Smooth muscle cell (in vitro differentiated cells): ENCODE measurements around the gene ABRACL. TPM values are rescaled to one million over a fixed set of nuclear protein-coding genes. Genes with fewer than 3 reads are reported as not detected.

Experiments
- DNase-seq: peaks from one replicate; lab custom pipeline; 2025; ENCODE audit not compliant: unreplicated experiment; lab: John Stamatoyannopoulos, UW
- H2AFZ ChIP-seq: fragments of 200-600 bp; sonication (generic); 2 replicates; pipeline ENCODE4 v1.6.0; 2016; ENCODE audit warnings: antibody characterized with exemption, low read depth, mild to moderate bottlenecking
- H3F3A ChIP-seq: fragments of 200-600 bp; sonication (generic); 2 replicates; pipeline ENCODE4 v1.6.0; 2017; ENCODE audit warnings: antibody characterized with exemption, low read depth
- H3K27ac ChIP-seq: fragments of 200-600 bp; sonication (generic); 2 replicates; pipeline ENCODE4 v1.5.1; 2016; ENCODE audit warnings: low read depth, mild to moderate bottlenecking
- H3K27me3 ChIP-seq: fragments of 200-600 bp; sonication (generic); 2 replicates; pipeline ENCODE4 v1.6.1; 2016; ENCODE audit warnings: low read depth, mild to moderate bottlenecking
- H3K36me3 ChIP-seq: fragments of 200-600 bp; sonication (generic); 2 replicates; pipeline ENCODE4 v1.5.1; 2016; ENCODE audit warnings: low read depth
- H3K4me1 ChIP-seq: fragments of 200-600 bp; sonication (generic); 2 replicates; pipeline ENCODE4 v1.5.1; 2016; ENCODE audit warnings: low read depth
- H3K4me2 ChIP-seq: fragments of 200-600 bp; sonication (generic); 2 replicates; pipeline ENCODE4 v1.6.0; 2016; ENCODE audit warnings: mild to moderate bottlenecking
- H3K4me3 ChIP-seq: fragments of 200-600 bp; sonication (generic); 2 replicates; pipeline ENCODE4 v1.5.1; 2016; ENCODE audit warnings: mild to moderate bottlenecking
- H3K79me2 ChIP-seq: fragments of 200-600 bp; sonication (generic); 2 replicates; pipeline ENCODE4 v1.6.0; 2016; ENCODE audit warnings: low read depth, mild to moderate bottlenecking
- H3K9ac ChIP-seq: fragments of 200-600 bp; sonication (generic); 2 replicates; pipeline ENCODE4 v1.6.0; 2016; ENCODE audit warnings: low read depth
- H3K9me3 ChIP-seq: fragments of 200-600 bp; sonication (generic); replicated peaks from 2 replicates; pipeline ENCODE4 v1.5.1; 2016; ENCODE audit warnings: low read depth
- H4K20me1 ChIP-seq: fragments of 200-600 bp; sonication (generic); 2 replicates; pipeline ENCODE4 v1.6.0; 2016; ENCODE audit warnings: low read depth
- CTCF ChIP-seq: fragments of 200-600 bp; sonication (generic); IDR thresholded peaks from 2 replicates; pipeline ENCODE4 v1.5.1; 2017; ENCODE audit warnings: borderline replicate concordance, mild to moderate bottlenecking, antibody characterized with exemption; ENCODE audit not compliant: insufficient read depth, poor library complexity, severe bottlenecking
- WGBS: methylation state at CpG from one replicate; pipeline ENCODE4 v1.1.7; 2016; ENCODE audit warnings: low lambda C conversion rate; 5-methylcytosine and 5-hydroxymethylcytosine counted together
- polyA plus RNA-seq: library from polyadenylated mRNA; unstranded; fragments of >200 nt; fragmentation: Nextera tagmentation; extraction: Ambion mirVana; gene quantifications from 2 replicates; pipeline ENCODE4 v1.2.1, GENCODE V29; 2016
- total RNA-seq: library from RNA; depleted of rRNA; stranded (reverse); fragments of >200 nt; gene quantifications from 2 replicates; pipeline ENCODE4 v1.2.3, GENCODE V29; 2014

ABRACL gene
- total and polyA plus RNA-seq, 2 experiments from 2014 or later, result 40.3 to 47.9 TPM

DNA sequence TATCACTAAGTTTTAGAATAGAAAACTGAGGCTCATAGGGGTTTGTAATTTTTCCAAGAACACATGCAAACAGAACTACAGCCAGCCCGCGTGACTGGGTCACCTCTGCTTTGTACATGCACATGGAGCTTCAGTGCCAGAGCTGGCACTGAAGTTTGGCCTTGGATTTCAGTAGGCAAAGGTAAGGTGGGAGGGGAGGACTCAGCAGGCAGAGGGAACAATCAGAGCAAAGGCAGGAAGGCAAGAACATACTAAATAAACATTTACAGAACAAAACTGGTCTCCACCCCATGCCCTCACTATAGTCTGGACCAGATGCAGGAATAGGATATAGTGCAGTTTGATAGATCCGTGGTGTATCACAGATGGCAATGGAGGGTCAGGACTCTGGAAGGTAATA is 13.6 kb upstream of the ABRACL start:
- Histone ChIP-seq H3K4me1 (peaks cover 14% of the 10 kb centered on the region), H3K9me3 (no peaks in the 10 kb centered on the region), H2AFZ (no peak overlapping the region), H3K27ac (no peak overlapping the region), H3K36me3 (no peaks in the 10 kb centered on the region), H3K9ac (no peak overlapping the region), H4K20me1 (no peaks in the 10 kb centered on the region), H3K4me2 (no peak overlapping the region), H3K79me2 (no peaks in the 10 kb centered on the region), H3K27me3 (no peaks in the 10 kb centered on the region), H3K4me3 (no peak overlapping the region), H3F3A (no peaks in the 10 kb centered on the region)
- DNase-seq, result no peak
- 96% methylated on average over 3 of the region's 3 CpGs for WGBS
- TF ChIP-seq CTCF, result no peak

- no peak for TF ChIP-seq CTCF
- DNase-seq, result no peak
- H3K4me3 ChIP-seq, result no peak overlapping the region
- H4K20me1 ChIP-seq, result no peaks in the 10 kb centered on the region
- no peaks in the 10 kb centered on the region for H3K36me3 ChIP-seq
- no peaks in the 10 kb centered on the region for H3F3A ChIP-seq
- no peaks in the 10 kb centered on the region for H3K27me3 ChIP-seq
- H3K9me3 ChIP-seq, result no peaks in the 10 kb centered on the region
- peak overlapping the region; percentile 81 for H2AFZ ChIP-seq
- H3K79me2 ChIP-seq, result no peaks in the 10 kb centered on the region
- WGBS, result 70% methylated on average over 7 of the region's 7 CpGs
- H3K27ac ChIP-seq, result no peak overlapping the region
- no peak overlapping the region for H3K4me2 ChIP-seq
- peaks cover 14% of the 10 kb centered on the region for H3K4me1 ChIP-seq
- H3K9ac ChIP-seq, result no peak overlapping the region
Observed at GRCh38 chr6:139016337-139017213, 12.0 kb upstream of the ABRACL start.

- H4K20me1 ChIP-seq, result no peaks in the 10 kb centered on the region
- H3K27ac ChIP-seq, result no peak overlapping the region
- no peaks in the 10 kb centered on the region for H3K27me3 ChIP-seq
- H3F3A ChIP-seq, result no peaks in the 10 kb centered on the region
- DNase-seq, result no peak
- 80% methylated on average over 3 of the region's 3 CpGs for WGBS
- no peaks in the 10 kb centered on the region for H3K9me3 ChIP-seq
- no peak overlapping the region for H2AFZ ChIP-seq
- no peak for TF ChIP-seq CTCF
- H3K36me3 ChIP-seq, result no peaks in the 10 kb centered on the region
- H3K4me3 ChIP-seq, result no peak overlapping the region
- no peak overlapping the region for H3K9ac ChIP-seq
- no peaks in the 10 kb centered on the region for H3K79me2 ChIP-seq
- peaks cover 14% of the 10 kb centered on the region for H3K4me1 ChIP-seq
- H3K4me2 ChIP-seq, result no peak overlapping the region
Observed at GRCh38 chr6:139017227-139017626, 11.3 kb upstream of the ABRACL start.

GRCh38 chr6:139019722-139020121 is 8.8 kb upstream of the ABRACL start:
- H3F3A ChIP-seq, result no peaks in the 10 kb centered on the region
- 97% methylated on average over 2 of the region's 2 CpGs for WGBS

More at GRCh38 chr6:139019722-139020121, 8.8 kb upstream of the ABRACL start:
- no peak overlapping the region for H3K9ac ChIP-seq
- H3K4me1 ChIP-seq, result peaks cover 14% of the 10 kb centered on the region
- no peak for TF ChIP-seq CTCF
- no peaks in the 10 kb centered on the region for H3K9me3 ChIP-seq
- no peak overlapping the region for H3K27ac ChIP-seq
- H3K4me2 ChIP-seq, result no peak overlapping the region
- no peak overlapping the region for H3K4me3 ChIP-seq
- H4K20me1 ChIP-seq, result no peaks in the 10 kb centered on the region
- H3K36me3 ChIP-seq, result no peaks in the 10 kb centered on the region
- no peaks in the 10 kb centered on the region for H3K79me2 ChIP-seq
- H2AFZ ChIP-seq, result no peak overlapping the region
- DNase-seq, result no peak
- H3K27me3 ChIP-seq, result no peaks in the 10 kb centered on the region
